IMR-90 (cell line): Measurements from ENCODE around the gene SRSF4. TPM values are rescaled to one million over a fixed set of nuclear protein-coding genes. Genes with fewer than 3 reads are reported as not detected.

Experiments used
- ATAC-seq: fragments of 200-7000 bp; cut with Tn5 transposase; 2 replicates; pipeline ENCODE4 v1.9.1; 2020; ENCODE audit warnings: low read depth, mild to moderate bottlenecking, moderate library complexity
- BruUV-seq: library from RNA; stranded (reverse); fragments of 400-500 nt; replicated peaks from 2 replicates; lab custom pipeline; 2021; lab: Mats Ljungman, UMichigan
- CTCF ChIA-PET: fragments of 300-600 bp; formaldehyde crosslinking; extraction: SDS; loops from one replicate; lab custom pipeline; 2021; ENCODE audit warnings: antibody characterized with exemption; lab: Yijun Ruan, JAX
- POLR2A ChIA-PET: fragments of 300-600 bp; sonication (Branson Sonifier 250); formaldehyde crosslinking; loops from one replicate; lab custom pipeline; 2022; ENCODE audit warnings: antibody characterized with exemption; ENCODE audit not compliant: unreplicated experiment; lab: Charles Lee
- DNase-seq: peaks from one replicate; pipeline ENCODE4 v3.0.0; 2013
- H2AFZ ChIP-seq: replicated peaks from 2 replicates; pipeline ENCODE3; 2013; ENCODE audit warnings: low read length, mild to moderate bottlenecking; ENCODE audit not compliant: poor library complexity
- H2AK5ac ChIP-seq: 2 replicates; pipeline ENCODE4 v1.6.1; 2013; ENCODE audit warnings: low read depth, low read length, inconsistent platforms
- H2AK9ac ChIP-seq: replicated peaks from 2 replicates; pipeline ENCODE3; 2013; ENCODE audit warnings: mild to moderate bottlenecking, low read depth, low read length, moderate library complexity; ENCODE audit not compliant: poor library complexity
- H2BK120ac ChIP-seq: 2 replicates; pipeline ENCODE4 v1.6.1; 2013; ENCODE audit warnings: low read depth, low read length, inconsistent platforms
- H2BK15ac ChIP-seq: 3 replicates; pipeline ENCODE4 v1.6.1; 2013; ENCODE audit warnings: low read depth, low read length, inconsistent platforms
- H2BK20ac ChIP-seq: 2 replicates; pipeline ENCODE4 v1.6.1; 2013; ENCODE audit warnings: low read depth, mild to moderate bottlenecking, inconsistent platforms, low read length, moderate library complexity
- H2BK5ac ChIP-seq: 2 replicates; pipeline ENCODE4 v1.6.1; 2013; ENCODE audit warnings: mild to moderate bottlenecking, low read depth, low read length, inconsistent platforms; ENCODE audit not compliant: poor library complexity, severe bottlenecking
- H3K14ac ChIP-seq: replicated peaks from 2 replicates; pipeline ENCODE4 v1.6.1; 2013; ENCODE audit warnings: low read depth, low read length, inconsistent platforms
- H3K18ac ChIP-seq: 2 replicates; pipeline ENCODE4 v1.6.1; 2013; ENCODE audit warnings: low read depth, low read length, control low read depth
- H3K23ac ChIP-seq: 2 replicates; pipeline ENCODE4 v1.6.1; 2013; ENCODE audit warnings: low read depth, low read length, inconsistent platforms
- H3K27ac ChIP-seq: 2 replicates; pipeline ENCODE4 v1.5.1; 2013; ENCODE audit warnings: mild to moderate bottlenecking, control low read depth, low read length; ENCODE audit not compliant: insufficient read depth
- H3K27me3 ChIP-seq: 2 replicates; pipeline ENCODE4 v1.6.1; 2013; ENCODE audit warnings: low read length; ENCODE audit not compliant: control insufficient read depth, insufficient read depth
- H3K36me3 ChIP-seq: 2 replicates; pipeline ENCODE4 v1.6.1; 2013; ENCODE audit warnings: low read length, mixed read lengths; ENCODE audit not compliant: control insufficient read depth, insufficient read depth
- H3K4ac ChIP-seq: 2 replicates; pipeline ENCODE4 v1.6.1; 2013; ENCODE audit warnings: low read depth, low read length, inconsistent platforms
- H3K4me1 ChIP-seq: 2 replicates; pipeline ENCODE4 v1.6.1; 2013; ENCODE audit warnings: low read length, mixed read lengths; ENCODE audit not compliant: control insufficient read depth, insufficient read depth
- H3K4me2 ChIP-seq: 2 replicates; pipeline ENCODE4 v1.6.1; 2013; ENCODE audit warnings: low read depth, mild to moderate bottlenecking, control low read depth, low read length, moderate library complexity
- H3K4me3 ChIP-seq: 2 replicates; pipeline ENCODE4 v1.5.1; 2013; ENCODE audit warnings: low read depth, mild to moderate bottlenecking, control low read depth, low read length, moderate library complexity; ENCODE audit not compliant: insufficient read depth
- H3K56ac ChIP-seq: 2 replicates; pipeline ENCODE4 v1.6.1; 2013; ENCODE audit warnings: low read length, inconsistent platforms; ENCODE audit not compliant: insufficient read depth; ENCODE audit errors: extremely low read depth
- H3K79me1 ChIP-seq, 2 experiments: 2 replicates each; pipeline ENCODE4 v1.6.1; 2013; ENCODE audit warnings: low read length in 2 of 2, inconsistent platforms in 1 of 2, low read depth in 1 of 2
- H3K9ac ChIP-seq: 2 replicates; pipeline ENCODE4 v1.6.1; 2013; ENCODE audit warnings: low read depth, low read length, control low read depth
- H3K9me1 ChIP-seq: 2 replicates; pipeline ENCODE4 v1.6.1; 2013; ENCODE audit warnings: low read length, inconsistent platforms; ENCODE audit not compliant: insufficient read depth
- H3K9me3 ChIP-seq: 2 replicates; pipeline ENCODE4 v1.6.1; 2013; ENCODE audit warnings: low read length; ENCODE audit not compliant: control insufficient read depth, insufficient read depth
- H4K20me1 ChIP-seq: 2 replicates; pipeline ENCODE4 v1.6.1; 2013; ENCODE audit warnings: low read length, inconsistent platforms; ENCODE audit not compliant: insufficient read depth
- H4K5ac ChIP-seq: 2 replicates; pipeline ENCODE4 v1.6.1; 2013; ENCODE audit warnings: mild to moderate bottlenecking, low read depth, low read length, control low read depth
- H4K8ac ChIP-seq, 2 experiments: 2 replicates each; pipeline ENCODE4 v1.6.1; 2013; ENCODE audit warnings: low read depth in 2 of 2, low read length in 2 of 2, control low read depth in 1 of 2, inconsistent platforms in 1 of 2
- H4K91ac ChIP-seq: 2 replicates; pipeline ENCODE4 v1.6.1; 2013; ENCODE audit warnings: low read depth, low read length, inconsistent platforms; ENCODE audit not compliant: insufficient read depth
- BHLHE40 ChIP-seq: fragments of 150-350 bp; IDR thresholded peaks from 2 replicates; pipeline ENCODE4 v1.6.1; 2016; ENCODE audit warnings: mild to moderate bottlenecking, low read depth, low read length
- CEBPB ChIP-seq: IDR thresholded peaks from 2 replicates; pipeline ENCODE4 v1.6.1; 2012; ENCODE audit warnings: low read depth, low read length, improper control_type of control experiment
- MAZ ChIP-seq: IDR thresholded peaks from 2 replicates; pipeline ENCODE4 v1.6.1; 2012; ENCODE audit warnings: low read depth, mild to moderate bottlenecking, low read length, improper control_type of control experiment, moderate library complexity, borderline replicate concordance
- RAD21 ChIP-seq: IDR thresholded peaks from 2 replicates; pipeline ENCODE4 v1.6.1; 2012; ENCODE audit warnings: low read length, improper control_type of control experiment
- RFX5 ChIP-seq: IDR thresholded peaks from 2 replicates; pipeline ENCODE4 v1.8.0; 2012; ENCODE audit warnings: low read depth, mild to moderate bottlenecking, low read length, moderate library complexity
- SMC3 ChIP-seq: fragments of 150-350 bp; IDR thresholded peaks from 2 replicates; pipeline ENCODE4 v1.6.1; 2016; ENCODE audit warnings: low read depth, mild to moderate bottlenecking, antibody characterized with exemption, low read length, moderate library complexity
- WGBS, 2 experiments: methylation state at CpG; one replicate each; pipeline versions ENCODE4 v1.1.5 to v1.1.7; 2013; ENCODE audit warnings: missing lambda C conversion rate in 2 of 2; ENCODE audit not compliant: insufficient read length in 1 of 2; ENCODE audit errors: extremely low coverage in 2 of 2; 5-methylcytosine and 5-hydroxymethylcytosine counted together
- dilution Hi-C: fragments of 300-500 bp; cut with HindIII; formaldehyde crosslinking; loops from one replicate; pipeline ENCODE4 v1.14.3; 2018; ENCODE audit warnings: low sequenced_read_pairs; ENCODE audit not compliant: unreplicated experiment
- in situ Hi-C: fragments of 300-500 bp; cut with MboI; formaldehyde crosslinking; loops from 3 replicates; pipeline ENCODE4 v1.14.3; 2019; ENCODE audit warnings: low sequenced_read_pairs, inconsistent platforms, mixed read lengths
- intact Hi-C: fragments of 100-400 bp; cut with micrococcal nuclease; formaldehyde crosslinking; loops from 2 replicates; pipeline ENCODE4 v1.10.0; 2022
- polyA plus RNA-seq, 3 experiments: library from polyadenylated mRNA; depleted of rRNA; stranded (reverse); fragments of >200 nt; gene quantifications; 2 replicates each; pipeline ENCODE4 v1.2.3, GENCODE V29; 2012; ENCODE audit warnings: low replicate concordance in 1 of 3
- total RNA-seq: library from RNA; depleted of rRNA; stranded (reverse); fragments of >200 nt; gene quantifications from 2 replicates; pipeline ENCODE4 v1.2.3, GENCODE V29; 2012

Gene SRSF4
- total and polyA plus RNA-seq, 2 of the 4 experiments (the other 2 are of a cell fraction): 20.8 to 48.5 TPM

DNA sequence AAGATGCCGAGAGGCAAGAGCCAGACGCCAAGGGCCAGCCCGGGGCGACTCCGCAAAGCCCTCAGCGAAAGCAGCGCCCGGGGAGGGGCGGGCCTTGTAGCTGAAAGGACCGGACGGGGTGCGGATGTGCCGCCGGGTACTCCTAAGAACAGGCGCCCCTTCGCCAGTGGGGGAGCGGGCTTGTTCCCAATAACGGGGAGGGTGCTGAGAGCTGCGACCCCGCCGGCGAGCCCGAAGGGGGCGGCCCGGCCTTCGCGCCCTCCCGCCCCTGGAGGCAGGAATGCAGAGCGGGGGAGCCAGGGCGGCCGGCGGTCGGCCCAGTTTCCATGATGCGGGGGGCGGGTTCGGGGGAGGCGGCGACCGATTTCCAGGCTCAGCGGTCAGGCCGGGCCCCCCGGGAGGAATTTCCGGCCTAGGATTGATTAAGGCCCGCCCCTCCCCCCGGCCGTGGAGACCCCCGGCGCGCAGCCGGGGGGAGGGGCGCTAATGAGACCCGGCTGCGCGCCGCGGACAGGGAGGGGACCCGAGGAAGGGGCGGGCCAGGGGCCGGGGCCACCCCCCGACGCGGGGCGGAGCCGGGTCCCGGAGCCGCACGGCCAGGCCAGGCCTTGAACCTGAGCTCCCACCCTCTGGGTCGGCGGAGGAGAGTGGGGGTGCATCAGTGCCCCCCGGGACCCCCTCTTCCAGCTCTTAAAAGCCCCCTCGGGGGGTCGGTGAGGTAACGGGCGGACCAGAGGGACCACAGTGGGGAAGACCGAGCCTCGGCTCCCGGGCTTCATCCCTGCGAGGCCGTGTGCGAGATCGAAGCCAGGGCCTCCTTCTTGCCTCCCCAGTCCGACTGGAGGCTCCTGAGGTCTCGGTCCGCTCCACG, 57.1 kb downstream of the SRSF4 start (continued):
- no peak for TF ChIP-seq BHLHE40
- no peak for TF ChIP-seq RFX5
- no peak for TF ChIP-seq SMC3

DNA sequence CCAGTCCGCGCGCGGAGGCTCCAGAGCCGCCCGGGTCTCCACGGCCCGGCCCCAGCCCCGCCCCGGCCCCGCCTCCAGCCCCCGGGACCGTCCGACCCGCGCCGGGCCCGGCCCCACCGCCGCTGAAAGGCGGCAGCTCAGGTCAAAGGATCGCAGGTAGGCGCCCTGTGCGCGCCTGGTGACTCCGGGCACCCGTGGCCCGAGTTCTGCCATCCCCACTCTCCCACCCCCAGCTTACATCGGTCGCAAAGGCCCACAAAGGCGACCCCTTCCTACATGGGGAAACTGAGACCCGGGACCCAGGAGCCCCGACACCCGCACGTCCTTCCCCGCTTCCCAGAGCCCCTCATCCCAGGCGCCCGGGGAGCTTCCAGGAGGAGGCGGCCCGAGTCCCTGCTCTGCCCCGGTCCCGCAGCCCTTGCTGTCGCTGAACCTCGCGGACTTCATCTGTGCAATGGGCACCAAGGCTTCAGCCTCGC, 57.8 kb downstream of the SRSF4 start, which contains the start of gene TMEM200B:
Gene TMEM200B (minus strand): TSS at position 17 of the 479 bp plus-strand sequence. CDS start 2,075 bp downstream, outside the sequence.
- WGBS, 2 experiments: 0% methylated on average over 1 of the region's 46 CpGs; no CpG with 5 or more reads in 1 of the 2 experiments
- Histone ChIP-seq H2BK5ac (peak within 1 kb of the TSS; percentile 61), H3K27ac (peak within 1 kb of the TSS; percentile 81), H4K8ac (peak within 1 kb of the TSS; percentile 81 to 84), H3K36me3 (no peaks in the 10 kb centered on the region), H3K18ac (peak within 1 kb of the TSS; percentile 55; the same call in 1 of the 2 replicates), H3K4me1 (peaks cover 17% of the 10 kb centered on the region), H3K23ac (peak within 1 kb of the TSS; percentile 76), H4K5ac (peak within 1 kb of the TSS; percentile 80), H3K4me3 (peak within 1 kb of the TSS; percentile 54), H3K27me3 (no peaks in the 10 kb centered on the region), H3K9me3 (no peaks in the 10 kb centered on the region), H3K4ac (peak within 1 kb of the TSS; percentile 87), H3K9ac (peak within 1 kb of the TSS; percentile 75), H4K20me1 (no peaks in the 10 kb centered on the region; the same call in 1 of the 2 replicates), H3K79me1 (peaks cover 0 to 13% of the 10 kb centered on the region in 2 experiments; a peak in 1 of 4 replicates), H3K4me2 (peak within 1 kb of the TSS; percentile 93), H2BK20ac (no peak within 1 kb of the TSS), H2AK5ac (peak within 1 kb of the TSS; percentile 72; the same call in 1 of the 2 replicates), H3K56ac (peak within 1 kb of the TSS; percentile 71), H2AK9ac (peak within 1 kb of the TSS; percentile 99), H3K14ac (peak within 1 kb of the TSS; percentile 75), H4K91ac (peak within 1 kb of the TSS; percentile 79), H2BK15ac (no peak within 1 kb of the TSS; the same call in 2 of the 3 replicates), H2BK120ac (peak within 1 kb of the TSS; percentile 54), H2AFZ (peak within 1 kb of the TSS; percentile 97), H3K9me1 (no peaks in the 10 kb centered on the region; the same call in 1 of the 2 replicates)
- ChIA-PET CTCF (interaction anchor here (0.5 to 1.0 kb wide), 5 partner anchors 13 to 478 kb away, joined by 3 to 4 read pairs (median 3); no protein-coding TSS in a partner anchor), POLR2A (interaction anchor here (0.8 kb wide), 1 partner anchor 239 kb away, joined by 3 read pairs; no protein-coding TSS in a partner anchor)
- intact Hi-C loops (loop anchor here (1.0 to 5.0 kb wide), 5 partner anchors 23 to 242 kb away; partner anchors contain the start of gene SRSF4), in situ Hi-C loops (no loop called here), dilution Hi-C loops (no loop called here)
- ATAC-seq: peak; percentile 12
- TF ChIP-seq CEBPB: no peak
- no peak for TF ChIP-seq RFX5
- no peak for TF ChIP-seq RAD21
- no peak for TF ChIP-seq MAZ
- TF ChIP-seq BHLHE40: no peak
- no peak for DNase-seq
- BruUV-seq: no TSS peak
